ENCODE results near the gene HDAC1. TPM values are rescaled to one million over a fixed set of nuclear protein-coding genes. Genes with fewer than 3 reads are reported as not detected.
A peak's percentile ranks its signal among the peaks of the same experiment; 100 is the strongest.

Gene HDAC1
- total and polyA plus RNA-seq, 2 of the 13 experiments (the other 11 are each of a cell fraction or from before 2014, with no cell fraction given), result 93.5 to 189 TPM

DNA sequence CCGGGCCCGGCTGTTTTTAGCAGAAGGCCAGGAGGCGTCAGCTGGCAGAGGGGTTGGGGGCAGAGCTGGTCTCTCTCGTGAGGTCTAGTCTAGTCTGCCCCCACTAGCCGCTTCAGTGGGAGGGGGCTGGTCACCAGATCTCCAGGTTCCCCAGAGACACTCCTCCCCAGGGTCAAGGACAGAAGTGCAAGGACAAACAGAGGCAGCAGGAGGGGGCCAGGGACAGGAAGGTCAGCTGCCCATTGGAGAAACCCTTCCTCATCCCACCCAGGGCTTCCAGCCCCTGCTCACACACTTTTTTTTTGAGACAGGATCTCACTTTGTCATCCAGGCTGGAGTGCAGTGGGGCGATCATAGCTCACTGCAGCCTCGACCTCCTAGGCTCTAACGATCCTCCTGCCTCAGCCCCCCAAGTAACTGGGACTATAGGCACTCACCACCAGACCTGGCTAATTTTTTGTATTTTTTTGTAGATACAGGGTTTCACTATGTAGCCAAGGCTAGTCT is 60.4 kb downstream of the HDAC1 start:
- peak; percentile 13 for ATAC-seq
- no peak for TF ChIP-seq FOXA3 (CRISPR knock-in tag; IDR thresholded peaks at IDR 0.05)
- TF ChIP-seq SMARCE1 (IDR thresholded peaks at IDR 0.05; ENCODE audit: borderline replicate concordance), result no peak
- no peak for TF ChIP-seq TCF12 (IDR thresholded peaks at IDR 0.05)
- TF ChIP-seq TCF12 (CRISPR knock-in tag; IDR thresholded peaks at IDR 0.05), result no peak
- no peak for TF ChIP-seq EZH2 (conservative IDR thresholded peaks at IDR 0.05; ENCODE audit: low read depth, low read length)
- TF ChIP-seq ZC3H13 (CRISPR knock-in tag; IDR thresholded peaks at IDR 0.05), result no peak
- TF ChIP-seq, protein P1, sequence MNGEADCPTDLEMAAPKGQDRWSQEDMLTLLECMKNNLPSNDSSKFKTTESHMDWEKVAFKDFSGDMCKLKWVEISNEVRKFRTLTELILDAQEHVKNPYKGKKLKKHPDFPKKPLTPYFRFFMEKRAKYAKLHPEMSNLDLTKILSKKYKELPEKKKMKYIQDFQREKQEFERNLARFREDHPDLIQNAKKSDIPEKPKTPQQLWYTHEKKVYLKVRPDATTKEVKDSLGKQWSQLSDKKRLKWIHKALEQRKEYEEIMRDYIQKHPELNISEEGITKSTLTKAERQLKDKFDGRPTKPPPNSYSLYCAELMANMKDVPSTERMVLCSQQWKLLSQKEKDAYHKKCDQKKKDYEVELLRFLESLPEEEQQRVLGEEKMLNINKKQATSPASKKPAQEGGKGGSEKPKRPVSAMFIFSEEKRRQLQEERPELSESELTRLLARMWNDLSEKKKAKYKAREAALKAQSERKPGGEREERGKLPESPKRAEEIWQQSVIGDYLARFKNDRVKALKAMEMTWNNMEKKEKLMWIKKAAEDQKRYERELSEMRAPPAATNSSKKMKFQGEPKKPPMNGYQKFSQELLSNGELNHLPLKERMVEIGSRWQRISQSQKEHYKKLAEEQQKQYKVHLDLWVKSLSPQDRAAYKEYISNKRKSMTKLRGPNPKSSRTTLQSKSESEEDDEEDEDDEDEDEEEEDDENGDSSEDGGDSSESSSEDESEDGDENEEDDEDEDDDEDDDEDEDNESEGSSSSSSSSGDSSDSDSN (CRISPR knock-in tag; IDR thresholded peaks at IDR 0.05), result no peak
- TF ChIP-seq, protein P2, sequence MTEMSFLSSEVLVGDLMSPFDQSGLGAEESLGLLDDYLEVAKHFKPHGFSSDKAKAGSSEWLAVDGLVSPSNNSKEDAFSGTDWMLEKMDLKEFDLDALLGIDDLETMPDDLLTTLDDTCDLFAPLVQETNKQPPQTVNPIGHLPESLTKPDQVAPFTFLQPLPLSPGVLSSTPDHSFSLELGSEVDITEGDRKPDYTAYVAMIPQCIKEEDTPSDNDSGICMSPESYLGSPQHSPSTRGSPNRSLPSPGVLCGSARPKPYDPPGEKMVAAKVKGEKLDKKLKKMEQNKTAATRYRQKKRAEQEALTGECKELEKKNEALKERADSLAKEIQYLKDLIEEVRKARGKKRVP (CRISPR knock-in tag; IDR thresholded peaks at IDR 0.05), result 0 out of 4 replicates have a peak, but pooled peaks of 1 of the 2 experiments have one; percentile 4
- no peak for TF ChIP-seq ZFP36L2 (CRISPR knock-in tag; IDR thresholded peaks at IDR 0.05)
- 0 out of 2 replicates have a peak, but pooled peaks have one; percentile 33 for TF ChIP-seq ZNF891 (CRISPR knock-in tag; IDR thresholded peaks at IDR 0.05)
- no peak for TF ChIP-seq KMT2B (CRISPR knock-in tag; IDR thresholded peaks at IDR 0.05)
- peak in 1 of 2 experiments; percentile 70; a peak in 1 of 4 replicates for TF ChIP-seq NR2F1 (CRISPR knock-in tag; IDR thresholded peaks at IDR 0.05)
- TF ChIP-seq, protein P3, sequence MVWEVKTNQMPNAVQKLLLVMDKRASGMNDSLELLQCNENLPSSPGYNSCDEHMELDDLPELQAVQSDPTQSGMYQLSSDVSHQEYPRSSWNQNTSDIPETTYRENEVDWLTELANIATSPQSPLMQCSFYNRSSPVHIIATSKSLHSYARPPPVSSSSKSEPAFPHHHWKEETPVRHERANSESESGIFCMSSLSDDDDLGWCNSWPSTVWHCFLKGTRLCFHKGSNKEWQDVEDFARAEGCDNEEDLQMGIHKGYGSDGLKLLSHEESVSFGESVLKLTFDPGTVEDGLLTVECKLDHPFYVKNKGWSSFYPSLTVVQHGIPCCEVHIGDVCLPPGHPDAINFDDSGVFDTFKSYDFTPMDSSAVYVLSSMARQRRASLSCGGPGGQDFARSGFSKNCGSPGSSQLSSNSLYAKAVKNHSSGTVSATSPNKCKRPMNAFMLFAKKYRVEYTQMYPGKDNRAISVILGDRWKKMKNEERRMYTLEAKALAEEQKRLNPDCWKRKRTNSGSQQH (CRISPR knock-in tag; IDR thresholded peaks at IDR 0.05; ENCODE audit: low read depth), result 0 out of 2 replicates have a peak, but pooled peaks have one; percentile 39
- TF ChIP-seq KLF13 (CRISPR knock-in tag; IDR thresholded peaks at IDR 0.05), result no peak
- TF ChIP-seq, protein P4, sequence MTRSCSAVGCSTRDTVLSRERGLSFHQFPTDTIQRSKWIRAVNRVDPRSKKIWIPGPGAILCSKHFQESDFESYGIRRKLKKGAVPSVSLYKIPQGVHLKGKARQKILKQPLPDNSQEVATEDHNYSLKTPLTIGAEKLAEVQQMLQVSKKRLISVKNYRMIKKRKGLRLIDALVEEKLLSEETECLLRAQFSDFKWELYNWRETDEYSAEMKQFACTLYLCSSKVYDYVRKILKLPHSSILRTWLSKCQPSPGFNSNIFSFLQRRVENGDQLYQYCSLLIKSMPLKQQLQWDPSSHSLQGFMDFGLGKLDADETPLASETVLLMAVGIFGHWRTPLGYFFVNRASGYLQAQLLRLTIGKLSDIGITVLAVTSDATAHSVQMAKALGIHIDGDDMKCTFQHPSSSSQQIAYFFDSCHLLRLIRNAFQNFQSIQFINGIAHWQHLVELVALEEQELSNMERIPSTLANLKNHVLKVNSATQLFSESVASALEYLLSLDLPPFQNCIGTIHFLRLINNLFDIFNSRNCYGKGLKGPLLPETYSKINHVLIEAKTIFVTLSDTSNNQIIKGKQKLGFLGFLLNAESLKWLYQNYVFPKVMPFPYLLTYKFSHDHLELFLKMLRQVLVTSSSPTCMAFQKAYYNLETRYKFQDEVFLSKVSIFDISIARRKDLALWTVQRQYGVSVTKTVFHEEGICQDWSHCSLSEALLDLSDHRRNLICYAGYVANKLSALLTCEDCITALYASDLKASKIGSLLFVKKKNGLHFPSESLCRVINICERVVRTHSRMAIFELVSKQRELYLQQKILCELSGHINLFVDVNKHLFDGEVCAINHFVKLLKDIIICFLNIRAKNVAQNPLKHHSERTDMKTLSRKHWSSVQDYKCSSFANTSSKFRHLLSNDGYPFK (CRISPR knock-in tag; IDR thresholded peaks at IDR 0.05; ENCODE audit: borderline replicate concordance), result peak; percentile 28; the same call in 1 of the 2 replicates
- peak; percentile 66; the same call in 1 of the 2 replicates for TF ChIP-seq NR2F2 (IDR thresholded peaks at IDR 0.05; ENCODE audit: borderline replicate concordance, low read depth)
- no peak for TF ChIP-seq LCORL (IDR thresholded peaks at IDR 0.05)
- no peak; the same call in 1 of the 2 replicates for TF ChIP-seq LCORL (CRISPR knock-in tag; IDR thresholded peaks at IDR 0.05)

More for the DNA sequence above, 60.4 kb downstream of the HDAC1 start:
- Histone ChIP-seq H3K27ac (ENCODE audit: extremely low read length, insufficient read depth, low read length) (peak overlapping the region; percentile 92), H3K9me3 (ENCODE audit: low read length) (no peaks in the 10 kb centered on the region), H2AFZ (ENCODE audit: low read length) (no peak overlapping the region), H4K20me1 (ENCODE audit: insufficient read depth, low read length) (no peaks in the 10 kb centered on the region), H3K36me3 (replicated peaks in 1 of 2; ENCODE audit: control insufficient read depth in 1 of 2, insufficient read depth in 2 of 2, low read length in 2 of 2) (no peaks in the 10 kb centered on the region), H3K27me3 (ENCODE audit: control insufficient read depth in 1 of 2, insufficient read depth in 2 of 2, low read length in 2 of 2) (no peaks in the 10 kb centered on the region), H3K79me2 (ENCODE audit: insufficient read depth, low read length) (no peaks in the 10 kb centered on the region), H3K4me3 (replicated peaks in 1 of 3; ENCODE audit: insufficient read depth in 1 of 3, low read depth in 2 of 3, low read length in 3 of 3) (peak overlapping the region; percentile 64 to 81 (median 73)), H3K9ac (ENCODE audit: insufficient read depth, low read depth, low read length) (peak overlapping the region; percentile 87), H3K4me2 (ENCODE audit: low read depth, low read length) (peak overlapping the region; percentile 80), H3K4me1 (ENCODE audit: insufficient read depth, low read length) (peaks cover 63% of the 10 kb centered on the region)
- intact Hi-C loops (cut with micrococcal nuclease; ENCODE audit: unreplicated experiment), result no loop called here
- POLR2A ChIA-PET, result interaction anchor here (0.7 to 10.1 kb wide), 22 partner anchors 8 to 299 kb away, joined by 3 to 222 read pairs (median 8); partner anchors contain the start of genes BSDC1, FAM229A, HDAC1 and LCK
- in situ Hi-C loops (cut with HindIII; ENCODE audit: extremely low pct_ligation_motif_present, low pct_unique_long_range_greater_than_20kb), result no loop called here
- 9% methylated on average over 5 of the region's 8 CpGs for WGBS (ENCODE audit: low lambda C conversion rate)
- peak; percentile 51 for FAIRE-seq
- CTCF ChIA-PET (ENCODE audit: low intra/inter-chr PET ratio, low total read pairs), result no interaction called here
- no TSS peak for BruUV-seq (replicated peaks)
- peak; percentile 33 for DNase-seq (ENCODE audit: low spot score)

All from HepG2 (cell line).